Pulmonary artery endothelial cell (primary cell): Measurements from ENCODE around the gene RNMT. TPM values are rescaled to one million over a fixed set of nuclear protein-coding genes. Genes with fewer than 3 reads are reported as not detected.

Experiments used
- DNase-seq: peaks from one replicate; pipeline ENCODE4 v3.0.0-alpha.2; 2011; ENCODE audit warnings: low read depth, low spot score
- total RNA-seq: library from RNA; depleted of rRNA; stranded (reverse); fragments of >200 nt; gene quantifications from 2 replicates; pipeline ENCODE4 v1.2.3, GENCODE V29; 2014

The RNMT gene
- total RNA-seq, 1 donor from 2014 or later = 14.3 TPM

DNA sequence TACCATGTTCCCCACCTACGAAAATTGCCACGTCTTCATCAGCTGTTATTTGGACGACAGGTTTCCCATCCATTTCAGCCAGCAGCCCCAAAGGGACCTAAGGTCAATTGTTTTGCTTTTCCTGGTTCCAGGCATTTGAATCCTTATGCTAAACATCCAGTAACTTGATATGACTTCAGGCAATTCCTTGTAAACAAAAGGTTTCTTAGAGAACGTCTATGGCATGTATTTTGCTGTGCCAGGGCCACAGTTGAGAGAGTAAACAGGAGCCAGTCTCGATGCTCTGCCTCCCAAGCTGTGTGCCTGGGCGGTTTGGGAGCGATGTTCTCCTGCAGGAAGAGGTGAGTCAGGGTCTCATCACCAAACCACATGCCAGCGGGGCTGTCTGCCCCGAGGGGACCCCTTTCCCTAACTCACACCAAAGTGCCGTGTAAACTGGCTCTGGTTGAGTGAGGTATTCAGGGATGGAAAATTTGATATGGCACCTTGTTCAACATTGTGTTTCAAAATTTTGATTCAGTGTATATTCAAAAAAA is 84.5 kb downstream of the RNMT start:
- DNase-seq = no peak

DNA sequence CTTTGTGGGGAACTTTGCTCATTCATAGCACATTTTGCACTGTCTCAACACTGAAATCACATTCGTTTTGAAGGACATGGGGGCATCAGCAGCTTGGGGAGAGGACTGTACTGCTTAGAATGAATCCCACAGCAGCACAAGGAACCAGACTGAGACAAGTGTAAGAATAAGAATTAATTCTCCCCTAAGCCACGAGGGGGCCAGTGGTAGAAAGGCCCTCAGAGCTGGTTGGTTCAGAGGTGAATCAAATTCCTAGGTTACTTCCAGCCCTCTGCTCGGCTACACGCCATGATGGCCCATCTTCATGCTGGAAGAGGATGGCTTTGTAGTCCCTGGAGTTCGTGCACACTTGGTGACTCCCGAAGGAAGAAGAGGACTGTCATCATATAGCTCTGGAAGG is 85.5 kb downstream of the RNMT start:
- no peak for DNase-seq

DNA sequence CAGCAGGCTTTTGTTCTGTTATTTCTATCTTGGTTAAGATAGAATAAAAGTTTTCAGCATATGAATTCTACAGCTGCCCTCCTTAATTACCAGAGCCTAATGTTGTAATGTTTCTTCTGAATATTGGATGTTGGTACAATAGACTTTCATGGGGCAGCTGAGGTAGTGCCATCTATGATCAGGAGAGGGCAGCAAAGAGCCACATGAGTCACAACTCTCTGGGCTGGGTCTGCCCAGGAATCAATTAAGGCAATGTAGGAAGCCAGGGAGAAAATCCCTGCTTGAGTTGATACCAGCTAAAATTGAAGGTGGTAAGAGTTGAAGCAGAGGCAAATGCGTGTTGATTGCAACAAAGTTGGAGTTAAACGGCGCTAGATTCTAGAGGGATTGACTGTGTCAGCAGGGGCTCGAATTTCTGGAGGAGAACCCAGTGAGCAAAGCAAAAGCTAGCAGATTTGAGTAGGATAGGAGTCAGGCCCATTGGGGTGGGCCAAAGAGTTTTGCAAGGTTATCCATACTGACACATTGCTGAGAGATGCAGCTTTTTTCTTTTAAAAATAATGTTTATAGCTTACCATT is 86.9 kb downstream of the RNMT start:
- peak; percentile 13 for DNase-seq

Other genes with a start within 250 kb of the RNMT start
- 27.0 and 31.6 TPM in 2 replicates for gene FAM210A, start 115 bp upstream of the RNMT start, total RNA-seq
- not detected in 2 replicates for gene MC5R, start 97.5 kb downstream of the RNMT start, total RNA-seq
- not detected in 2 replicates for gene MC2R, start 188.9 kb downstream of the RNMT start, total RNA-seq